SK-N-MC (cell line): ENCODE results near the gene NINJ2.

Experiments
- DNase-seq: peaks from one replicate; pipeline ENCODE4 v3.0.0-alpha.2; 2011; ENCODE audit warnings: low read depth, low spot score
- H3K27ac ChIP-seq: fragments of 200-600 bp; sonication (generic); 2 replicates; pipeline ENCODE4 v1.5.1; 2016; ENCODE audit warnings: mixed run types
- H3K36me3 ChIP-seq: fragments of 200-600 bp; sonication (generic); 2 replicates; pipeline ENCODE4 v1.6.1; 2017; ENCODE audit warnings: antibody characterized with exemption, low read length, mixed read lengths; ENCODE audit not compliant: insufficient read depth
- H3K4me3 ChIP-seq: fragments of 200-600 bp; sonication (generic); 2 replicates; pipeline ENCODE4 v1.5.1; 2016
- H3K9ac ChIP-seq: fragments of 200-600 bp; sonication (generic); 2 replicates; pipeline ENCODE4 v1.8.0; 2017; ENCODE audit warnings: mixed run types, mixed read lengths; ENCODE audit not compliant: insufficient read length
- H3K9me3 ChIP-seq: fragments of 200-600 bp; sonication (generic); 2 replicates; pipeline ENCODE4 v1.6.1; 2017; ENCODE audit warnings: low read depth, mild to moderate bottlenecking, antibody characterized with exemption, low read length, moderate library complexity, mixed read lengths
- EZH2 ChIP-seq: fragments of 200-600 bp; sonication (generic); IDR thresholded peaks from one replicate; pipeline ENCODE4 v1.6.1; 2017; ENCODE audit warnings: antibody characterized with exemption
- FOXP2 ChIP-seq: optimal IDR thresholded peaks from 2 replicates; pipeline ENCODE3; 2011; ENCODE audit warnings: mild to moderate bottlenecking, moderate library complexity; ENCODE audit not compliant: insufficient read depth; ENCODE audit errors: extremely low read length, control extremely low read depth
- POLR2AphosphoS5 ChIP-seq: IDR thresholded peaks from 2 replicates; pipeline ENCODE4 v1.6.1; 2012; ENCODE audit warnings: mild to moderate bottlenecking, low read depth, low read length, borderline replicate concordance

Gene NINJ2

GRCh38 chr12:526089-526488 is 137.2 kb downstream of the NINJ2 start:
- H3K9ac ChIP-seq: no peak overlapping the region
- no peak for DNase-seq
- H3K9me3 ChIP-seq: no peaks in the 10 kb centered on the region
- TF ChIP-seq EZH2: no peak
- no peaks in the 10 kb centered on the region for H3K36me3 ChIP-seq
- H3K4me3 ChIP-seq: no peak overlapping the region
- H3K27ac ChIP-seq: no peak overlapping the region

DNA sequence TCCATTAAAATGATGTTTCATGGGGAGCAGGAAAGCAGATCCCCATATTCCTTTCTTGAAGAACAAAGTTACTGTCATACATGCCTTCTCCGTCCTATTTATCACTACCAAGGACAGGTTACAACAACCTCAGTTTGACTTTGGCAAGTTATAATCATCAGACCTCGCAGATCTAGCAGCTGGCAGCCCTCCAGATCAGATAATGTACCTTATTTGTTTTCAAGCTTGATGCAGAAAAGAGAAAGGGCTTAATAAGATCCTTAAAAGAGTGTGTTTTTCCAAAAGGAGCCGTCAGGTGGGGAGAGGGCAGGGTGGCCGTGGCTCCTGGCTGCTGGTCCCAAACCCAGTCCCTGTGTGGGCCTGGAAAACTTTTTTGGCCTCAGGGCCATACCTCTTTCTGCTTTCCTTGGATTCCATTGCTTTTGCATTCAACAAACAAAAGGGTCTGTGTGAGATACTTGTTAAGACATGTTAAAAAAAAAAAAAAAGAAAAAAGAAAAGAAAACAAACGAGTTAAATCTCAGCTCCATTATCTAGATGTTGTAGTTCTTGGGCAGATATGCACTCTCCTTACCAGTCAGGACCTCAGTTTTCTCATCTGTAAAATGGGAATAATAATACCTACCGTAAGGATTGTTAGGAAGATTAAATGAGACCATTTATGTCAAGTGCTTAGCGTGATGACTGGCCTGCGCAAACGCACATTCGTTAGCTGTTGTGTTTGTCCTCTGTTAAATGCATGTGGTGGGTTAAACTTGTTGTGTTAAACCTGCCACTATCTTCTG is 138.9 kb downstream of the NINJ2 start:
- H3K36me3 ChIP-seq: no peaks in the 10 kb centered on the region
- no peak overlapping the region for H3K9ac ChIP-seq
- no peaks in the 10 kb centered on the region for H3K9me3 ChIP-seq
- no peak for DNase-seq
- no peak for TF ChIP-seq FOXP2
- no peak for TF ChIP-seq EZH2
- no peak for TF ChIP-seq POLR2AphosphoS5
- no peak overlapping the region for H3K4me3 ChIP-seq
- H3K27ac ChIP-seq: no peak overlapping the region

- Histone ChIP-seq H3K4me3 (no peak overlapping the region), H3K27ac (no peak overlapping the region), H3K36me3 (no peaks in the 10 kb centered on the region), H3K9ac (no peak overlapping the region), H3K9me3 (no peaks in the 10 kb centered on the region)
- DNase-seq: no peak
- TF ChIP-seq FOXP2: no peak
- TF ChIP-seq POLR2AphosphoS5: no peak
- TF ChIP-seq EZH2: no peak
Observed at GRCh38 chr12:522692-523378, 140.4 kb downstream of the NINJ2 start.

DNA sequence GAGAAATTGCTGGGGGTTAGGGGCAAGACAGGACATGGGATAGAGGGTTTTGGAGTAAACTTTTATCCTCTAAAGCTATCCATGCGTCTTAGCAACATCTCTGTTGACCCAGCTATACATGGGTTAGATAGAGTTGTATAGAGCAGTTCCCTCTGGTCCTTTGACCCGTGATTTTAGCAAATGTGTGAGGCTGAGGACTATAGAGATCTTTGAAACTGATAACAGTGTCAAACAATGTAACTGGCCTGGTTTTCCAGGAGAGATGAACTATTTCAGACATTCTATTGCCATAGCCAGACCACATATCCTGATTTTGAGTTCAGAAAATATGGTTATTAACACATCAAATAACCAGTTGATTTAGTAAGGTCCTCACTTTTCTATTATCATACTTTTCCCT is 143.1 kb downstream of the NINJ2 start:
- Histone ChIP-seq H3K36me3 (no peaks in the 10 kb centered on the region), H3K27ac (no peak overlapping the region), H3K9me3 (no peaks in the 10 kb centered on the region), H3K4me3 (no peak overlapping the region), H3K9ac (no peak overlapping the region)
- DNase-seq: no peak
- TF ChIP-seq FOXP2: no peak
- TF ChIP-seq POLR2AphosphoS5: no peak
- TF ChIP-seq EZH2: no peak

GRCh38 chr12:517538-517937 is 145.7 kb downstream of the NINJ2 start:
- TF ChIP-seq EZH2: no peak
- no peak for TF ChIP-seq FOXP2
- TF ChIP-seq POLR2AphosphoS5: no peak

More at GRCh38 chr12:517538-517937, 145.7 kb downstream of the NINJ2 start:
- no peaks in the 10 kb centered on the region for H3K36me3 ChIP-seq
- H3K9me3 ChIP-seq: no peaks in the 10 kb centered on the region
- H3K27ac ChIP-seq: no peak overlapping the region
- no peak overlapping the region for H3K9ac ChIP-seq
- no peak overlapping the region for H3K4me3 ChIP-seq
- DNase-seq: no peak
